Nephron progenitor cell (in vitro differentiated cells): Measurements from ENCODE around the gene CLDND2.

Experiments used
- DNase-seq: peaks from one replicate; pipeline ENCODE4 v3.0.0; 2021
- H3K27ac Mint-ChIP-seq: 2 replicates; pipeline ENCODE4 v1.8.0; 2021; ENCODE audit warnings: mild to moderate bottlenecking, moderate library complexity, mixed read lengths
- H3K27me3 Mint-ChIP-seq: 2 replicates; pipeline ENCODE4 v1.8.0; 2021; ENCODE audit warnings: mild to moderate bottlenecking, low read depth, mixed read lengths; ENCODE audit not compliant: poor library complexity
- H3K36me3 Mint-ChIP-seq: 2 replicates; pipeline ENCODE4 v1.8.0; 2021; ENCODE audit warnings: low read depth, mixed read lengths
- H3K4me1 Mint-ChIP-seq: 2 replicates; pipeline ENCODE4 v1.8.0; 2021; ENCODE audit warnings: mixed read lengths
- H3K4me3 Mint-ChIP-seq: 2 replicates; pipeline ENCODE4 v1.8.0; 2021; ENCODE audit warnings: mild to moderate bottlenecking, moderate library complexity, mixed read lengths
- H3K9me3 Mint-ChIP-seq: 2 replicates; pipeline ENCODE4 v1.8.0; 2021; ENCODE audit warnings: mild to moderate bottlenecking, moderate library complexity, mixed read lengths
- TF ChIP-seq, protein P1 (sequence below): fragments of 200-600 bp; sonication (generic); IDR thresholded peaks from 2 replicates; pipeline ENCODE4 v1.5.0; 2021; ENCODE audit warnings: antibody characterized with exemption

Gene CLDND2

DNA sequence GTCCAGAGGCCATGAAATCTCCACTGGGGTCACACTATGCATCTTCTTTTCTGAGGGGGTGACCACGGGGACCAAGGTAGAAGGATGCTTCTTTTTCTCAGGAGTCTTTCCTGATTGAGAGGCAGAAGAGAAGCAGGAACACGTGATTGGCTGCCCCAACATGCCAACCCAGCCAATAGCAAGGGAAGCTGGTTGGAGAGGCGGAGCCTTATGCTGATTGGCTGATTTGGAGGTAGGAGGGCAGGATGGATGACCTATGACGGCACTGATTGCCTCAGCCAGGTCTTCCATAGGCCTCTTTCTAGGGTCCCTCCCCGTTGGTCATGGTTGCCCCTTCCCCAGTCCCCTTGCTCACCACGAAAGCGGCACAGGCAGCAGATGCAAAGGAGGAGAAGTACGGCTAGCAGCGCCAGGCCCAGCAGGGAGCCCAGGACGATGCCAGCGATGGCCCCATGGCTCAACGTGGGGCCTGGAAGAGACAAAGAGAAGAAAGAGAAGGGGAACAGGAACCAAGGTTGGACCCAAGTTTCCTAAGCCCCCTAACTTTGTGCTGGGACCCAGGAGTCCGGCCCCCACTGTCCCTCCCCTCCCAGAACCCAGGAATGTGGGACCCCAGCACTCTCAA lies 34.9 kb downstream of the CLDND2 start:
- TF ChIP-seq, protein P1, sequence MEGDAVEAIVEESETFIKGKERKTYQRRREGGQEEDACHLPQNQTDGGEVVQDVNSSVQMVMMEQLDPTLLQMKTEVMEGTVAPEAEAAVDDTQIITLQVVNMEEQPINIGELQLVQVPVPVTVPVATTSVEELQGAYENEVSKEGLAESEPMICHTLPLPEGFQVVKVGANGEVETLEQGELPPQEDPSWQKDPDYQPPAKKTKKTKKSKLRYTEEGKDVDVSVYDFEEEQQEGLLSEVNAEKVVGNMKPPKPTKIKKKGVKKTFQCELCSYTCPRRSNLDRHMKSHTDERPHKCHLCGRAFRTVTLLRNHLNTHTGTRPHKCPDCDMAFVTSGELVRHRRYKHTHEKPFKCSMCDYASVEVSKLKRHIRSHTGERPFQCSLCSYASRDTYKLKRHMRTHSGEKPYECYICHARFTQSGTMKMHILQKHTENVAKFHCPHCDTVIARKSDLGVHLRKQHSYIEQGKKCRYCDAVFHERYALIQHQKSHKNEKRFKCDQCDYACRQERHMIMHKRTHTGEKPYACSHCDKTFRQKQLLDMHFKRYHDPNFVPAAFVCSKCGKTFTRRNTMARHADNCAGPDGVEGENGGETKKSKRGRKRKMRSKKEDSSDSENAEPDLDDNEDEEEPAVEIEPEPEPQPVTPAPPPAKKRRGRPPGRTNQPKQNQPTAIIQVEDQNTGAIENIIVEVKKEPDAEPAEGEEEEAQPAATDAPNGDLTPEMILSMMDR, result no peak
- H3K4me1 Mint-ChIP-seq, result peaks cover 8% of the 10 kb centered on the region
- no peak overlapping the region for H3K4me3 Mint-ChIP-seq
- H3K36me3 Mint-ChIP-seq, result peaks cover 30% of the 10 kb centered on the region
- peaks cover 14% of the 10 kb centered on the region for H3K9me3 Mint-ChIP-seq
- DNase-seq, result no peak
- H3K27ac Mint-ChIP-seq, result no peak overlapping the region
- H3K27me3 Mint-ChIP-seq, result peaks cover 12% of the 10 kb centered on the region

DNA sequence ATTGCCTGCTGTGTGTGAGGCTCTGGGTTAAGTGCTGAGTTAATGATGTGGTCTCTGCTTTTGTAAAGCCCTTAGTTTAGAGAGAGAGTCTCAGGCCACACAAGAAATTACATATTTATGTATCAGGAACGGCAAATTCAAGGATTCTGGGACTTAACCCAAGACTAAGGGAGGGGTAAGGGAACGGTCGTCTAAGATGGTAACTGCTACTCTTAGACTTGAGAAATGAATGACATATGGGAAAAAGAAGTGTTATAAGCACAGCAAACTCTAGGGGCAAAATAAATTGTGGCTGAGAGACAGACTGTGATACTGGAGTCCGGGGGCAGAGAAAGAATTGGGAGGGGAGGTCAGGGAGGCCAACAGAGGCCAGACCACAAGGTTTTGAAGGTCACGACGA lies 37.1 kb downstream of the CLDND2 start:
- H3K27ac Mint-ChIP-seq, result no peak overlapping the region
- H3K4me1 Mint-ChIP-seq, result peaks cover 5% of the 10 kb centered on the region
- peaks cover 18% of the 10 kb centered on the region for H3K9me3 Mint-ChIP-seq
- H3K36me3 Mint-ChIP-seq, result peaks cover 35% of the 10 kb centered on the region
- no peak overlapping the region for H3K4me3 Mint-ChIP-seq
- peaks cover 28% of the 10 kb centered on the region for H3K27me3 Mint-ChIP-seq
- no peak for DNase-seq
- TF ChIP-seq, protein P1, result no peak

DNA sequence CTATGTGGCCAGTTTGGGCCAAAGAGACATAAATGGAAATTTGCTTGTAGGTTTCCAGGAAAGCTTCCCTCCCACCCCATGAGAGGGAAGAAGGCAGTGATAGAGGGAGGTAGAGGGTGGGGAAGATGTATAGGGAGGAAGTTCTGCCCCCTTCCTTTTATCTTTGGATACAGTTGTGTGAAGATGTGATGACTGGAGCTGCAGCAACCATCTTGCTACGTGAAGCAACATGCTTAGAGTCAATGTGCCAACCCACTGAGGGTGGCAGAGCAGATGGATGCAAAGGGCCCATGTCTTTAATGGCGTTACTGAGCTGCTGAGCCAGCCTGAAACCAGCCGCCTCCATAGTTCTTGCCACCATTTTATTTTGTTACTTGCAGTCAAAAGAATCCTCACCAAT lies 37.6 kb downstream of the CLDND2 start:
- Mint-ChIP-seq H3K27me3 (peaks cover 33% of the 10 kb centered on the region), H3K36me3 (peaks cover 35% of the 10 kb centered on the region)

DNA sequence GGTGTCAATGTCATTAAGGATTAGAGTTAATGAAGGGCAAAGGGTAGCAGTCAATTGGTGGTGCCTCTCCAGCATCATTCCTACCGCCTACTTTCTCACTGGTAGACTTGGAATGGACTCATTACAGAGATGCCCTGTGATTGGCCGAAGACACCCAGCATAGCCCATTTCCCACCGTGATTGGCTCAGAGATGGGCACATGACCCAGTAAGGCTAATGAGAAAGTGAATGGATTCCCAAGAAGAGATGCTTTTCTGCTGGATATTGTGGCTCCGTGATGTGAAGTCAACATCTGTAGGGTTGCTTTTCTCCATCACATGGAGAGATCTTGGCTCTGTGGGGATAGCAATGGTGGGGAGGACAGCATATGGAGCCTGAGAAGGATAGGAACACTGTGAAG lies 38.4 kb downstream of the CLDND2 start:
- TF ChIP-seq, protein P1, result no peak
- Mint-ChIP-seq H3K27me3 (peaks cover 40% of the 10 kb centered on the region), H3K4me3 (no peak overlapping the region), H3K36me3 (peaks cover 35% of the 10 kb centered on the region), H3K9me3 (peaks cover 18% of the 10 kb centered on the region), H3K4me1 (peaks cover 5% of the 10 kb centered on the region), H3K27ac (no peak overlapping the region)
- DNase-seq, result no peak

More for the DNA sequence above, 37.6 kb downstream of the CLDND2 start:
- Mint-ChIP-seq H3K4me3 (no peak overlapping the region), H3K9me3 (peaks cover 18% of the 10 kb centered on the region), H3K4me1 (peaks cover 5% of the 10 kb centered on the region), H3K27ac (no peak overlapping the region)
- DNase-seq, result no peak
- TF ChIP-seq, protein P1, result no peak

DNA sequence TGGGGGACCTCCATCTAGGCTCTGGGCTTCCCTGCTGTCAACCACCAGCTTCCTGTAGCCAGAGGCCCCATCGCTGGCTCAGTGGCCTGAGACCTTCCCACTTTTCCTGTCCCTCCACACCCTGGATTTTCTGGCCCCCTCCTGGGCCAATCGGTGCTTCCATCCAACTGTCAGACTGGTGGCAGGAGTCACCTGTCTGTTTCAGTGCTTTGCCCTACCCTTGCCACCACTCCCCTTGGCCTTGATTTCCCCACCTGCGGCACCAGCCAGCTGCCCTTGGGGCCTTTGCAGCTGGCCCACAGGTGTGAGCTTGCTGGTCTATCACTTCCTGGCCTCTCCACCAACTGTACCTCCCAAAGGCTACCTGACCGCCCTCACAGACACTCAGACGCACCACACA lies 39.4 kb downstream of the CLDND2 start:
- no peak overlapping the region for H3K27ac Mint-ChIP-seq
- peaks cover 35% of the 10 kb centered on the region for H3K36me3 Mint-ChIP-seq
- peaks cover 18% of the 10 kb centered on the region for H3K9me3 Mint-ChIP-seq
- peaks cover 5% of the 10 kb centered on the region for H3K4me1 Mint-ChIP-seq
- no peak for DNase-seq
- H3K4me3 Mint-ChIP-seq, result no peak overlapping the region
- TF ChIP-seq, protein P1, result no peak
- peaks cover 42% of the 10 kb centered on the region for H3K27me3 Mint-ChIP-seq
